DND-41 (cell line): Measurements from ENCODE around the gene RNF212.

Source experiments
- EZH2 ChIP-seq: IDR thresholded peaks from 3 replicates; pipeline ENCODE4 v1.6.1; 2012; ENCODE audit warnings: borderline replicate concordance, low read depth, mild to moderate bottlenecking, moderate library complexity, low read length, inconsistent platforms; ENCODE audit not compliant: severe bottlenecking
- TF ChIP-seq, protein P1 (sequence below): IDR thresholded peaks from 2 replicates; pipeline ENCODE4 v1.5.1; 2012; ENCODE audit warnings: borderline replicate concordance, low read length, moderate library complexity, mild to moderate bottlenecking; ENCODE audit not compliant: poor library complexity, severe bottlenecking; ENCODE audit errors: extremely low read depth

DNA sequence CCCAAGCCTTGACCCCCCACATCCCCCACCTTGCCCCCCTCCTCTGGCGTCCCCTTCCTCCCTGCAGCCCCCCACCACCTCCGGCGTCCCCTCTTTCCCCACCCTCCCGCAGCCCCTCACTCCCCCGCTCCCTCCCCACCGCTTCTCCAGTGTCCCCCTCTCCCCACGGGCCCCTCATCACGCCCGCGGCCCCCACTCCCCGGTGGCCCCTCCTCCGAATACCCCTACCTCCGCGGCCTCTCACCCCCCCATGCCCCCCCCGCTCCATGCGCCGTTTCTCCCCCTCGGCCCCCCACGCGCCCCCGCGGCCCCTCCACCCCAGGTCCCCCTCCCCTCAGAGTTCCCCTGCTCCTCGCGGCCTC is 562 bp downstream of the RNF212 start:
- TF ChIP-seq, protein P1, sequence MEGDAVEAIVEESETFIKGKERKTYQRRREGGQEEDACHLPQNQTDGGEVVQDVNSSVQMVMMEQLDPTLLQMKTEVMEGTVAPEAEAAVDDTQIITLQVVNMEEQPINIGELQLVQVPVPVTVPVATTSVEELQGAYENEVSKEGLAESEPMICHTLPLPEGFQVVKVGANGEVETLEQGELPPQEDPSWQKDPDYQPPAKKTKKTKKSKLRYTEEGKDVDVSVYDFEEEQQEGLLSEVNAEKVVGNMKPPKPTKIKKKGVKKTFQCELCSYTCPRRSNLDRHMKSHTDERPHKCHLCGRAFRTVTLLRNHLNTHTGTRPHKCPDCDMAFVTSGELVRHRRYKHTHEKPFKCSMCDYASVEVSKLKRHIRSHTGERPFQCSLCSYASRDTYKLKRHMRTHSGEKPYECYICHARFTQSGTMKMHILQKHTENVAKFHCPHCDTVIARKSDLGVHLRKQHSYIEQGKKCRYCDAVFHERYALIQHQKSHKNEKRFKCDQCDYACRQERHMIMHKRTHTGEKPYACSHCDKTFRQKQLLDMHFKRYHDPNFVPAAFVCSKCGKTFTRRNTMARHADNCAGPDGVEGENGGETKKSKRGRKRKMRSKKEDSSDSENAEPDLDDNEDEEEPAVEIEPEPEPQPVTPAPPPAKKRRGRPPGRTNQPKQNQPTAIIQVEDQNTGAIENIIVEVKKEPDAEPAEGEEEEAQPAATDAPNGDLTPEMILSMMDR: no peak
- TF ChIP-seq EZH2: no peak
